Measurements from ENCODE around the gene NCBP3. TPM values are rescaled to one million over a fixed set of nuclear protein-coding genes. Genes with fewer than 3 reads are reported as not detected.

NCBP3 gene
- total RNA-seq, 1 donor from 2014 or later: 8.2 TPM

DNA sequence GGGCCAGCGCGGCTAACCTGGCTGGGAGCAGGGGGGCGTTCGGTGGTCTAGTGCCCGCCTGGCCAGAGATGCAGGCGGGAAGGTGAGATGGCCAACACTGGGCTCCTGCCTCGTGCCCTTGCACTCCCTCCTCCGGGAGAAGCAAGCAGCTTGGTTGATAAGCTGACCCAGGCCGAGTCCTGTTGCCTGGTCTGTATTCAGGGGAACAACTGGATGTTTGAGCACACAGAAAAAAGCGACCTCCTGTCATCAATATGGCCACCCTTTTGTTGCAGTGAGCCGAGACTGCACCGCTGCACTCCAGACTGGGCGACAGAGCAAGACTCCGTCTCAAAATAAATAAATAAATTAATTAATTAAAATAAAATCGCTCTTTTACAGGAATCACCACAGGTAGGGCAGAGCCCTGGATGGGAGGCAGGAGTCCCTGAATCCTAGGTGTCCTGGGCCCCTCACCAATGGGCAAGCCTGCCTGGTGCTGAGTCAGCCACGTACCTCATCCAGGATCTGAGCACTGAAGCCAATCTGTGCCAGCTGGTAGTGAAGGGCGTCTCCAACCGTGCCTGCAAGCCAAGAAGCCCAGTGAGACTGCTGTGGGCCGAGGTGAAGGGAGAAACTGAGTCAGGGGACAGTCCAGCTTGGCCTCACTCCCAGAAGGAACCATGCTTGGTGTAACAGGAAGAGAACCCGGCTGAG is 90.6 kb downstream of the NCBP3 start:
- FAIRE-seq (no peak), DNase-seq (ENCODE audit: low read depth) (peak; percentile 10)
- Histone ChIP-seq H3K4me3 (ENCODE audit: low read depth, low read length) (peak overlapping the region; percentile 80), H3K36me3 (ENCODE audit: control insufficient read depth, insufficient read depth, low read length) (no peaks in the 10 kb centered on the region), H3K27me3 (ENCODE audit: control insufficient read depth, insufficient read depth, low read length) (no peaks in the 10 kb centered on the region)
- no peak for TF ChIP-seq CTCF (IDR thresholded peaks at IDR 0.05; ENCODE audit: insufficient read depth, low read length, severe bottlenecking)

GRCh38 chr17:3754458-3755334 is 91.3 kb downstream of the NCBP3 start:
- DNase-seq (ENCODE audit: low read depth) (peak; percentile 93), FAIRE-seq (no peak)
- Histone ChIP-seq H3K4me3 (ENCODE audit: low read depth, low read length) (peak overlapping the region; percentile 80), H3K36me3 (ENCODE audit: control insufficient read depth, insufficient read depth, low read length) (no peaks in the 10 kb centered on the region), H3K27me3 (ENCODE audit: control insufficient read depth, insufficient read depth, low read length) (no peaks in the 10 kb centered on the region)
- no peak for TF ChIP-seq CTCF (IDR thresholded peaks at IDR 0.05; ENCODE audit: insufficient read depth, low read length, severe bottlenecking)

- peak; percentile 7 for FAIRE-seq
- no peaks in the 10 kb centered on the region for H3K27me3 ChIP-seq (ENCODE audit: control insufficient read depth, insufficient read depth, low read length)
- no peak for DNase-seq (ENCODE audit: low read depth)
- no peak for TF ChIP-seq CTCF (IDR thresholded peaks at IDR 0.05; ENCODE audit: insufficient read depth, low read length, severe bottlenecking)
- no peaks in the 10 kb centered on the region for H3K36me3 ChIP-seq (ENCODE audit: control insufficient read depth, insufficient read depth, low read length)
- H3K4me3 ChIP-seq (ENCODE audit: low read depth, low read length): no peak overlapping the region
Observed at GRCh38 chr17:3754066-3754457, 92.0 kb downstream of the NCBP3 start.

- TF ChIP-seq CTCF (IDR thresholded peaks at IDR 0.05; ENCODE audit: insufficient read depth, low read length, severe bottlenecking): no peak
- no peaks in the 10 kb centered on the region for H3K36me3 ChIP-seq (ENCODE audit: control insufficient read depth, insufficient read depth, low read length)
- no peak for DNase-seq (ENCODE audit: low read depth)
- no peak overlapping the region for H3K4me3 ChIP-seq (ENCODE audit: low read depth, low read length)
- no peaks in the 10 kb centered on the region for H3K27me3 ChIP-seq (ENCODE audit: control insufficient read depth, insufficient read depth, low read length)
- FAIRE-seq: no peak
Observed at GRCh38 chr17:3753624-3754023, 92.4 kb downstream of the NCBP3 start.

Other genes with a start within 250 kb of the NCBP3 start
- 1.6 and 2.0 TPM in 2 replicates for gene TRPV1, start 236.8 kb downstream of the NCBP3 start, total RNA-seq
- gene SHPK, start 210.0 kb downstream of the NCBP3 start, total RNA-seq: 7.6 and 9.0 TPM in 2 replicates
- gene CTNS, start 209.5 kb downstream of the NCBP3 start, total RNA-seq: 15.0 and 31.3 TPM in 2 replicates
- 150 and 200 TPM in 2 replicates for gene TAX1BP3, start 177.7 kb downstream of the NCBP3 start, total RNA-seq
- gene EMC6, start 177.4 kb downstream of the NCBP3 start, total RNA-seq: 21.3 and 26.1 TPM in 2 replicates
- gene P2RX5, start 150.1 kb downstream of the NCBP3 start, total RNA-seq: 0.38 and 0.53 TPM in 2 replicates
- 0.53 and 0.64 TPM in 2 replicates for gene HASPIN, start 122.3 kb downstream of the NCBP3 start, total RNA-seq
- 17.1 and 21.9 TPM in 2 replicates for gene ITGAE, start 45.1 kb downstream of the NCBP3 start, total RNA-seq
- 2.7 and 3.4 TPM in 2 replicates for gene CAMKK1, start 46.8 kb upstream of the NCBP3 start, total RNA-seq
- gene P2RX1, start 70.2 kb upstream of the NCBP3 start, total RNA-seq: not detected in 2 replicates
- under 0.01 and 0.13 TPM in 2 replicates for gene ATP2A3, start 118.2 kb upstream of the NCBP3 start, total RNA-seq

Measured in bronchial epithelial cell (primary cell).